HL-60 (cell line): ENCODE results near the gene TMEM154.

Experiments
- DNase-seq, 2 experiments: peaks; one replicate each; pipeline ENCODE4 v3.0.0-alpha.2; 2010 to 2020; ENCODE audit warnings: low read depth in 1 of 2, low spot score in 1 of 2
- H3K27ac ChIP-seq: fragments of 250-450 bp; sonication (Bioruptor Pico); replicated peaks from 2 replicates; pipeline ENCODE4 v1.5.1; 2020; ENCODE audit warnings: mild to moderate bottlenecking, moderate library complexity
- H3K27me3 ChIP-seq: fragments of 250-450 bp; sonication (Bioruptor Pico); 2 replicates; pipeline ENCODE4 v1.5.1; 2021; ENCODE audit warnings: mild to moderate bottlenecking, moderate library complexity; ENCODE audit not compliant: insufficient read depth, poor library complexity, severe bottlenecking
- H3K4me3 ChIP-seq: replicated peaks from 2 replicates; pipeline ENCODE4 v1.5.1; 2011; ENCODE audit warnings: mild to moderate bottlenecking, control low read depth, low read length; ENCODE audit not compliant: insufficient read depth
- CTCF ChIP-seq: IDR thresholded peaks from one replicate; pipeline ENCODE4 v1.5.1; 2011; ENCODE audit warnings: low read length, control low read depth, inconsistent platforms; ENCODE audit not compliant: insufficient read depth
- GABPA ChIP-seq: IDR thresholded peaks from 2 replicates; pipeline ENCODE4 v1.6.1; 2012; ENCODE audit warnings: low read depth
- POLR2AphosphoS5 ChIP-seq: IDR thresholded peaks from 2 replicates; pipeline ENCODE4 v1.6.1; 2012; ENCODE audit warnings: low read depth
- REST ChIP-seq: IDR thresholded peaks from 2 replicates; pipeline ENCODE4 v1.6.1; 2012; ENCODE audit warnings: low read depth; ENCODE audit not compliant: insufficient replicate concordance
- SPI1 ChIP-seq: IDR thresholded peaks from 2 replicates; pipeline ENCODE4 v1.6.1; 2012; ENCODE audit warnings: low read depth, mild to moderate bottlenecking, borderline replicate concordance

Gene TMEM154

GRCh38 chr4:152640058-152640921, 39.5 kb downstream of the TMEM154 start:
- no peak overlapping the region for H3K4me3 ChIP-seq
- no peak overlapping the region for H3K27ac ChIP-seq
- H3K27me3 ChIP-seq: no peaks in the 10 kb centered on the region
- TF ChIP-seq SPI1 (peak; percentile 60; the same call in 1 of the 2 replicates), CTCF (no peak)
- DNase-seq: no peak

GRCh38 chr4:152635851-152636250, 43.9 kb downstream of the TMEM154 start:
- H3K27ac ChIP-seq: peak overlapping the region; percentile 42
- no peak overlapping the region for H3K4me3 ChIP-seq
- no peaks in the 10 kb centered on the region for H3K27me3 ChIP-seq
- DNase-seq: peak in 1 of 2 experiments; percentile 64
- peak; percentile 15; the same call in 1 of the 2 replicates for TF ChIP-seq SPI1
- TF ChIP-seq CTCF: no peak

- no peaks in the 10 kb centered on the region for H3K27me3 ChIP-seq
- H3K4me3 ChIP-seq: no peak overlapping the region
- DNase-seq: peak; percentile 33 to 41
- TF ChIP-seq CTCF (no peak), SPI1 (no peak), GABPA (no peak), REST (no peak), POLR2AphosphoS5 (no peak)
- no peak overlapping the region; the same call in 1 of the 2 replicates for H3K27ac ChIP-seq
These were observed 45.6 kb downstream of the TMEM154 start for GRCh38 chr4:152634110-152634760.

GRCh38 chr4:152633118-152633517, 46.7 kb downstream of the TMEM154 start:
- no peak for DNase-seq
- H3K27ac ChIP-seq: no peak overlapping the region; the same call in 1 of the 2 replicates
- H3K4me3 ChIP-seq: no peak overlapping the region
- TF ChIP-seq POLR2AphosphoS5: no peak
- H3K27me3 ChIP-seq: no peaks in the 10 kb centered on the region

GRCh38 chr4:152630324-152630723, 49.5 kb downstream of the TMEM154 start:
- Histone ChIP-seq H3K4me3 (no peak overlapping the region), H3K27me3 (no peaks in the 10 kb centered on the region), H3K27ac (no peak overlapping the region)
- DNase-seq: no peak
- TF ChIP-seq SPI1 (no peak), GABPA (no peak), POLR2AphosphoS5 (no peak), REST (no peak), CTCF (no peak)
